ENCODE measurements around the gene RIPK1.
"Not testable (repeated sequence)": the region's sequence is repeated elsewhere in the genome, so short reads cannot be mapped to it uniquely, and the experiment has no call there.

RIPK1 gene

GRCh38 chr6:3137057-3137777 is 68.9 kb downstream of the RIPK1 start:
- no peak for DNase-seq

GRCh38 chr6:3137873-3138272 is 69.6 kb downstream of the RIPK1 start:
- not testable (repeated sequence) for DNase-seq

GRCh38 chr6:3138341-3138740 is 70.0 kb downstream of the RIPK1 start:
- DNase-seq: no peak

GRCh38 chr6:3139090-3139903 is 71.0 kb downstream of the RIPK1 start:
- DNase-seq: no peak

GRCh38 chr6:3140201-3140600 is 71.9 kb downstream of the RIPK1 start:
- no peak for DNase-seq

GRCh38 chr6:3142536-3142935 is 74.2 kb downstream of the RIPK1 start:
- no peak for DNase-seq

GRCh38 chr6:3143158-3143557 is 74.9 kb downstream of the RIPK1 start:
- DNase-seq: no peak

GRCh38 chr6:3144571-3144970 is 76.3 kb downstream of the RIPK1 start:
- DNase-seq: no peak

- no peak for DNase-seq
Measured at GRCh38 chr6:3147914-3148757, 79.8 kb downstream of the RIPK1 start.

- no peak for DNase-seq
Measured at GRCh38 chr6:3151691-3152090, 83.4 kb downstream of the RIPK1 start.

GRCh38 chr6:3152689-3153088 is 84.4 kb downstream of the RIPK1 start:
- DNase-seq: no peak

- not testable (repeated sequence) for DNase-seq
Measured at GRCh38 chr6:3155416-3155815, 87.1 kb downstream of the RIPK1 start.

- DNase-seq: not testable (repeated sequence)
Measured at GRCh38 chr6:3156184-3157130, 88.2 kb downstream of the RIPK1 start.

- peak; percentile 81 for DNase-seq
Measured at GRCh38 chr6:3157131-3157933, 89.0 kb downstream of the RIPK1 start, which contains the start of gene TUBB2A. Gene TUBB2A, minus strand, starts transcription at chr6:3157544. Its CDS starts 81 bp downstream, at chr6:3157463.

GRCh38 chr6:3159805-3160781 is 91.8 kb downstream of the RIPK1 start:
- peak; percentile 60 for DNase-seq

- no peak for DNase-seq
Measured at GRCh38 chr6:3162067-3162497, 93.8 kb downstream of the RIPK1 start.

GRCh38 chr6:3162565-3163247 is 94.4 kb downstream of the RIPK1 start:
- peak; percentile 49 for DNase-seq

- DNase-seq: peak; percentile 2
Measured at GRCh38 chr6:3163248-3163594, 94.9 kb downstream of the RIPK1 start.

- no peak for DNase-seq
Measured at GRCh38 chr6:3164388-3164787, 96.1 kb downstream of the RIPK1 start.
